ENCODE results near the gene ACAD8.

The ACAD8 gene

GRCh38 chr11:134288486-134288885, 35.1 kb downstream of the ACAD8 start:
- in situ Hi-C loops (cut with MboI; ENCODE audit: low sequenced_read_pairs): no loop called here

DNA sequence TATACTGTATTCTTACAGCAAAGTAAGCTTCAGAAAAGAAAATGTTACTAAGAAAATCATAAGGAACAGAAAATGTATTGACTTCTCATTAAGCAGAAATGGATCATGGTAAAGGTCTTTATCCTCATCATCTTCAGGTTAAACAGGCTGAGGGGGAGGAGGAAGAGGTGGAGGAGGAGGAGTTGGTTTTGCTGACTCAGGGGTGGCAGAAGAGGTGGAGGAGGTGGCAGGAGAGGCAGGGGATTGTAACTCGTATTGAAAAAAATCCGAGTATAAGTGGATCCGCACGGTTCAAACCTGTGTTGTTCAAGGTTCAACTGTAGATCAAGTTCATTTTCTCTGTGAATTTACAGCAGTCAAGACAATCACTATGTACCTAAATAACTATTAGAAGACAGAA, 35.8 kb downstream of the ACAD8 start:
- in situ Hi-C loops (cut with MboI; ENCODE audit: low sequenced_read_pairs): no loop called here

GRCh38 chr11:134289789-134290188, 36.4 kb downstream of the ACAD8 start:
- in situ Hi-C loops (cut with MboI; ENCODE audit: low sequenced_read_pairs): no loop called here

GRCh38 chr11:134290646-134291045, 37.3 kb downstream of the ACAD8 start:
- in situ Hi-C loops (cut with MboI; ENCODE audit: low sequenced_read_pairs): no loop called here

DNA sequence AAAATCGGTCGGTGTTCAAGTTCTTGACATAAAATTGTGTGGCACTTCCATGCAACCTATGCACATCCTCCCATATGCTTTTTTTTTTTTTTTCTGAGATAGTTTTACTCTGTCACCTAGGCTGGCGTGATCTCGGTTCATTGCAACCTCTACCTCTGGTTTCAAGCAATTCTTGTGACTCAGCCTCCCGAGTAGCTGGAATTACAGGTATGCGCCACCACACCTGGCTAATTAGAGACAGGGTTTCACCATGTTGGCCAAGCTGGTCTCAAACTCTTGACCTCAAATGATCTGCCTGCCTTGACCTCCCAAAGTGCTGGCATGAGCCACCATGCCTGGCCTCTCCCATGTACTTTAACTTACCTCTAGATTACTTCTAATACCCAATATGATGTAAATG, 37.8 kb downstream of the ACAD8 start:
- in situ Hi-C loops (cut with MboI; ENCODE audit: low sequenced_read_pairs): no loop called here

DNA sequence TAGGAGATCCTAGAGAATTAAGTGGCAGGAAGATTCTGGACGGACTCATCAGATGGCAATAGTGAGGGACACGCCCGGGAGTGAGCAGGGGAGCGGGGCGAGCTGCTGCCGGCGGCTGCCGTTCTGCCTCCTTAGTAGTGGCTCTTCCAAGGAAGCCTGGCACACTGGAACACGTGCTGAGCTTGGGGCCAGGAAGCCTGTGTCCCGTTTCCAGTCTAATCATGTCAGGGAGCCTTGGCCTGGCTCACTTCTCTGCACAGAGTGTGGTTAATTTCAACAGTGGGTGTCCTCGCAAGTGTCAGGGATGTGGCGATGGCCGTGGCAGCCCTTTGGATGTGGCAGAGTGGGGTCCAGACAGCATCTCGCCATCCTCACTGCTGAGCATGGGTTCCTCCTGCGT, 39.3 kb downstream of the ACAD8 start:
- in situ Hi-C loops (cut with MboI; ENCODE audit: low sequenced_read_pairs): no loop called here

GRCh38 chr11:134293119-134294113, 40.0 kb downstream of the ACAD8 start:
- in situ Hi-C loops (cut with MboI; ENCODE audit: low sequenced_read_pairs): no loop called here

DNA sequence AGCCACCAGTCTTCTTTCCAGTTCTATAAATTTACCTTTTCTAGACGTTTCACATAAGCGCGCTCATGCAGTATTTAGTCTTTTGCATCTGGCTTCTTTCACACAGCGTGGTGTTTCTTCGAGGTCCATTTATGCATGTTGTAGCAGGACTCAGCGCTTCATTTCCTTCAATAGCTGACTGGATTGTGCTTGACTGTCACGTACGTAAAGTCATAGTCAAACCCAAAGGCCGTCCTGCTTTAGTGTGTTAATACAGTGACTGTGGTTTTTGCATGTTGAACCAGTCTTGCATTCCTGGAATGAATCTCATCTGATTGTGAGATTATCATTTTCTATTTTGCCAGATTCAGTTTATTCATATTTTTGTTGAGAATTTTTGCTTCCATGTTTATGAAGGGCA, 41.3 kb downstream of the ACAD8 start:
- in situ Hi-C loops (cut with MboI; ENCODE audit: low sequenced_read_pairs): no loop called here

- in situ Hi-C loops (cut with MboI; ENCODE audit: low sequenced_read_pairs): no loop called here
Measured at GRCh38 chr11:134312223-134312622, 58.9 kb downstream of the ACAD8 start.

DNA sequence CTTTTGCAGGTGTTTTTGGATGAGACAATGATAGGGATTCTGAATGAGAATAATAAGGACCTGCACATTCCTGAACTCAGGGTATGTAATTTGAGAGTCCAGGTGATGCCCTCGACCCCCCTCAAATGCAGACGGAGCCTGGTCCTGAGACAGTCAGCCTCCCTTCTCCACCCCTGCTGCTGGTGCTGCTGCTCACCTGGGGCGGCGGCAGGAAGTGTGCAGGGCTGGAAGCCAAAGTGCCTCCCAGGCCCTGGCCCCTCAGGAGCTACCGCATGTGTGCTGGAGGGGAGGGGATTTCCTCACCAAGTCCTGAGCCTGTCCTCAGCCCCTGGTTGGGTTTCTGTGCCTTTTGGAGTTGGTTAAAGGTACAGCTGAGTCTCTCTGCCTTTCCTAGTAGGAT, 59.4 kb downstream of the ACAD8 start:
- in situ Hi-C loops (cut with MboI; ENCODE audit: low sequenced_read_pairs): no loop called here

DNA sequence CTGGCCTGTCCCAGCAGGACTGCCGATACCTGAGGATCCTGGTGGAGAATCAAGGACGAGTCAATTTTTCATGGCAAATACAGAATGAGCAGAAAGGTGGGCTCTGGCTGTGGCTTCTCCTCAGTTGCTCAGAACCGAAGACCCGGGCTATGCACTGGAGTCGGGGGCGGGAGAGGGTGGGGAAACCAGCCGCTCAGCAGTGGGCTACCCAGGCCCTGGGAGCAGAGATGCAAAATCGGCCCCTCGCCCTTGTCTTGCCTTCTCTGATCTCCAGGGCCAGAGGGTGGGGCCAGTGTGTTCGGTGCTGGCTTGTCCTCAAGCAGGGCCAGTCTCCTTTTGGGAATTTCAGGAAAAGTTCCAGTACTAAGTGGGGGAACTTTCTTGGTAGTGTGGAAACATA, 60.0 kb downstream of the ACAD8 start:
- in situ Hi-C loops (cut with MboI; ENCODE audit: low sequenced_read_pairs): no loop called here

DNA sequence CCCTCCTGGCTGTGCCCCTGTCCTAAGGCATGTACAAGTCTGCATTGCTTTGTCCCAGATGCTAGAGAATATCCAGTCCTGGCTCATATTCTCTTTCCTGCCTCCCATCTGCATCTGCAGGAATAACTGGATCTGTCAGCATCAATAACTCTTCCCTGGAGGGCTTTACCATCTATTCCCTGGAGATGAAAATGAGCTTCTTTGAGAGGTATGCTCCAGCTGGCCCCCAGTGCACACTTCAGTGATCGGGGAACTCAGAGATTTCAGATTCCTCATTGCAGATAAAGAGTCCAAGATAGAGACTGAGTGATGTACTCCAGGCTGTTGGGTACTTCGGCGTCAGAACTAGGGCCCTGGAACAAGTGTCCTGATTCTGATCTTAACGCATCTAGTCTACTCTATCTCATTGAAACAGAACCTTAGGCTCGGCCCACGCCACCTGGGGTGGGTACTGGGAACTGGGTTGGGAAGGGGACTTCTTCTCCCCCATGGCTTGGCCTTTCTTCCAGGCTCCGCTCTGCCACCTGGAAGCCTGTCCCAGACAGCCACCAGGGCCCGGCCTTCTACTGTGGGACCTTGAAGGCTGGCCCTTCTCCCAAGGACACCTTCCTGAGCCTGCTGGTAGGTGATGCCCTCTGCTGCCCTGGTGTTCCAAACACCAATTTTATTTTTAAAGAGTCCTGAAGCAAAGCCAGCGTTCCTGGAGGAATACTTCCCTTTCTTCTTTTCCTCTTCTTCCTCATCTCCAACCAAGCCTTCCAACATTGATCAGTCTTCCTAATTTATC, 60.6 kb downstream of the ACAD8 start:
- in situ Hi-C loops (cut with MboI; ENCODE audit: low sequenced_read_pairs): no loop called here

Measured in HL-60/S4 treated with phorbol 12-myristate 13-acetate at 8.2 ng/mL for 4 days and 3 days (cell line).